GM12878 (cell line): Measurements from ENCODE around the gene LIFR. TPM values are rescaled to one million over a fixed set of nuclear protein-coding genes. Genes with fewer than 3 reads are reported as not detected.

Experiments used
- ATAC-seq: fragments of 200-7000 bp; cut with Tn5 transposase; 3 replicates; pipeline ENCODE4 v1.9.1; 2020; ENCODE audit warnings: mild to moderate bottlenecking, moderate library complexity
- BruUV-seq: library from RNA; stranded (reverse); fragments of 400-500 nt; replicated peaks from 2 replicates; lab custom pipeline; 2021; lab: Mats Ljungman, UMichigan
- CTCF ChIA-PET: fragments of 300-600 bp; sonication (Branson Sonifier 250); formaldehyde crosslinking; extraction: SDS; loops from one replicate; lab custom pipeline; 2021; ENCODE audit warnings: inconsistent platforms; lab: Yijun Ruan, JAX
- POLR2A ChIA-PET: fragments of 350-600 bp; formaldehyde crosslinking; extraction: SDS; loops from one replicate; lab custom pipeline; 2021; ENCODE audit warnings: inconsistent platforms; lab: Charles Lee
- RAD21 ChIA-PET: fragments of 300-600 bp; sonication (Branson Sonifier 250); formaldehyde crosslinking; loops from one replicate; lab custom pipeline; 2023; ENCODE audit warnings: antibody characterized with exemption; ENCODE audit not compliant: unreplicated experiment; lab: Charles Lee
- SMC1A ChIA-PET: fragments of 300-600 bp; sonication (Branson Sonifier 250); formaldehyde crosslinking; loops from one replicate; lab custom pipeline; 2023; ENCODE audit not compliant: unreplicated experiment, uncharacterized antibody; lab: Charles Lee
- DNase-seq: peaks from one replicate; pipeline ENCODE4 v3.0.0-alpha.2; 2011; ENCODE audit warnings: low read depth, low spot score
- FAIRE-seq: peaks from 3 replicates; lab custom pipeline; 2011; peaks lifted over from hg19 to GRCh38; lab: Jason Lieb, UNC
- H2AFZ ChIP-seq: 2 replicates; pipeline ENCODE4 v1.6.0; 2011; ENCODE audit warnings: low read depth, low read length, control low read depth; ENCODE audit not compliant: control insufficient read depth
- H3K27ac ChIP-seq: 2 replicates; pipeline ENCODE4 v1.5.1; 2011; ENCODE audit warnings: control low read depth; ENCODE audit not compliant: control insufficient read depth, insufficient read depth
- H3K27me3 ChIP-seq, 2 experiments: replicated peaks in 1 of 2; 2 replicates each; pipeline versions ENCODE4 v1.6.0 to v1.6.1; 2011; ENCODE audit warnings: low read length in 1 of 2; ENCODE audit not compliant: control insufficient read depth in 2 of 2, insufficient read depth in 2 of 2
- H3K36me3 ChIP-seq, 2 experiments: 2 replicates each; pipeline ENCODE4 v1.5.1; 2011; ENCODE audit warnings: low read length in 1 of 2; ENCODE audit not compliant: control insufficient read depth in 2 of 2, insufficient read depth in 2 of 2
- H3K4me1 ChIP-seq: 2 replicates; pipeline ENCODE4 v1.6.1; 2011; ENCODE audit warnings: mild to moderate bottlenecking, low read length, moderate library complexity, mixed read lengths; ENCODE audit not compliant: control insufficient read depth, insufficient read depth
- H3K4me2 ChIP-seq: 2 replicates; pipeline ENCODE4 v1.6.0; 2011; ENCODE audit warnings: control low read depth; ENCODE audit not compliant: control insufficient read depth, insufficient read depth
- H3K4me3 ChIP-seq: fragments of 200-600 bp; sonication (generic); 2 replicates; pipeline ENCODE4 v1.5.1; 2016
- H3K79me2 ChIP-seq: 2 replicates; pipeline ENCODE4 v1.6.0; 2011; ENCODE audit warnings: low read length; ENCODE audit not compliant: control insufficient read depth, insufficient read depth
- H3K9ac ChIP-seq: 2 replicates; pipeline ENCODE4 v1.8.0; 2011; ENCODE audit warnings: low read length, control low read depth, mixed read lengths; ENCODE audit not compliant: control insufficient read depth, insufficient read depth
- H3K9me3 ChIP-seq: replicated peaks from 3 replicates; pipeline ENCODE4 v1.5.1; 2011; ENCODE audit warnings: mild to moderate bottlenecking, low read length; ENCODE audit not compliant: control insufficient read depth, insufficient read depth
- H4K20me1 ChIP-seq: 2 replicates; pipeline ENCODE4 v1.6.0; 2011; ENCODE audit not compliant: control insufficient read depth, insufficient read depth
- ASH2L ChIP-seq: fragments of 300-600, 200-600 bp; sonication (generic); IDR thresholded peaks from 2 replicates; pipeline ENCODE4 v1.6.1; 2017; ENCODE audit warnings: low read depth, mild to moderate bottlenecking, borderline replicate concordance
- BACH1 ChIP-seq: fragments of 450-650 bp; IDR thresholded peaks from 2 replicates; pipeline ENCODE4 v1.6.1; 2017; ENCODE audit warnings: mild to moderate bottlenecking, borderline replicate concordance
- BCL11A ChIP-seq: IDR thresholded peaks from 2 replicates; pipeline ENCODE4 v1.6.1; 2011; ENCODE audit warnings: low read depth, low read length
- CREB1 ChIP-seq: IDR thresholded peaks from 2 replicates; pipeline ENCODE4 v1.6.1; 2012; ENCODE audit warnings: low read depth, mild to moderate bottlenecking, inconsistent platforms
- JUNB ChIP-seq: IDR thresholded peaks from 2 replicates; pipeline ENCODE4 v1.6.1; 2016; ENCODE audit warnings: antibody characterized with exemption, mild to moderate bottlenecking
- MEF2B ChIP-seq: fragments of 450-650 bp; IDR thresholded peaks from 2 replicates; pipeline ENCODE4 v1.6.1; 2018; ENCODE audit warnings: mild to moderate bottlenecking, moderate library complexity; ENCODE audit not compliant: partially characterized antibody, poor library complexity, severe bottlenecking
- NR2C1 ChIP-seq: fragments of 450-650 bp; IDR thresholded peaks from 2 replicates; pipeline ENCODE4 v1.6.1; 2017; ENCODE audit warnings: antibody characterized with exemption, mild to moderate bottlenecking, moderate library complexity
- YY1 ChIP-seq: IDR thresholded peaks from 2 replicates; pipeline ENCODE4 v1.6.1; 2011; ENCODE audit warnings: low read depth, mild to moderate bottlenecking, low read length
- ZNF274 ChIP-seq: IDR thresholded peaks from one replicate; pipeline ENCODE4 v1.8.0; 2011; ENCODE audit not compliant: insufficient read length, insufficient read depth
- ZNF384 ChIP-seq: IDR thresholded peaks from 2 replicates; pipeline ENCODE4 v1.6.1; 2012; ENCODE audit warnings: low read depth, mild to moderate bottlenecking, low read length, improper control_type of control experiment, borderline replicate concordance
- WGBS: methylation state at CpG from one replicate; pipeline ENCODE4 v1.1.6; 2016; ENCODE audit warnings: low lambda C conversion rate; ENCODE audit not compliant: insufficient replicate concordance, insufficient coverage; ENCODE audit errors: missing lambda C conversion rate; 5-methylcytosine and 5-hydroxymethylcytosine counted together
- in situ Hi-C: fragments of 300-500 bp; cut with MboI; formaldehyde crosslinking; loops from 9 replicates; pipeline ENCODE4 v1.14.3; 2018; ENCODE audit warnings: mixed read lengths
- intact Hi-C: fragments of 100-400 bp; cut with micrococcal nuclease; formaldehyde crosslinking; loops from one replicate; pipeline ENCODE4 v1.14.2; 2022; ENCODE audit not compliant: unreplicated experiment
- polyA plus RNA-seq, 11 experiments: library from polyadenylated mRNA; depleted of rRNA in 4 of 11; unstranded in 6 of 11; stranded (reverse) in 5 of 11; fragments of >200 nt; fragmentation: Nextera tagmentation in 4 of 11; fragmentation: Illumina TruSeq in 1 of 11; extraction: Ambion mirVana in 4 of 11; extraction: Trizol in 1 of 11; gene quantifications; 1 replicate in 1 of 11; 2 replicates in 10 of 11; pipeline versions ENCODE4 v1.2.1 to v1.2.3, GENCODE V29; 2011 to 2016; ENCODE audit warnings: inconsistent platforms in 2 of 11, missing spikeins in 2 of 11, low read depth in 1 of 11
- total RNA-seq, 4 experiments: library from RNA; depleted of rRNA in 3 of 4; stranded (reverse); fragments of >200 nt in 3 of 4; fragmentation: Illumina TruSeq in 1 of 4; extraction: Trizol in 1 of 4; gene quantifications; 2 replicates each; pipeline versions ENCODE4 v1.2.1 to v1.2.3, GENCODE V29; 2013 to 2021
- TF ChIP-seq, protein P1 (sequence below): fragments of 450-650 bp; IDR thresholded peaks from 2 replicates; pipeline ENCODE4 v1.6.1; 2018; ENCODE audit warnings: mild to moderate bottlenecking, low read depth, moderate library complexity; ENCODE audit not compliant: partially characterized antibody

Gene LIFR
- total and polyA plus RNA-seq, 10 of the 15 experiments (the other 5 are each of a cell fraction or from before 2014, with no cell fraction given): 0.10 TPM; not detected in 9

- no peak for TF ChIP-seq CREB1
- TF ChIP-seq NR2C1: no peak
- TF ChIP-seq YY1: no peak
- TF ChIP-seq JUNB: no peak
- no peak for TF ChIP-seq MEF2B
Observed at GRCh38 chr5:38602641-38603040, 46.2 kb upstream of the LIFR start (continued).

DNA sequence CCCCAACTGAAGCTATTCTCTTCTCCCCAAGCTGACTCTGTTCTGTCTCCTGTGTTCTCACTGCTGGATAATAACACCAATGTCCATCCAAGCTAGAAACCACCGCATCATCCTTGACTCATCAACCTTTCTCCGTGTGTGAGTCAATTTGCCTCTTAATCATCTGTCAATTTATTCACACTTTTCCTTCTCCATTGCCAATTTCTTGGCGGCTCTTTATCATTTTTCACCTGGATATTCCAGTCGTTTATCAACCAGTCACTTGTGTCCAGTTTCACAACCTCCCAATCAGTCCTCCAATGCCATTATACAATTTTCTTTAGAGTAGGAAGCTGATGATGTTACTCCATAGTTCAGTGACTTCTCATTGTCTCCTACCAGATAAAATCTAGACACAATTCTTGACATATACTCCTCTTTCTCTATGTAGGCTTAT is 45.4 kb upstream of the LIFR start:
- Histone ChIP-seq H3K36me3 (no peaks in the 10 kb centered on the region), H3K4me2 (no peak overlapping the region), H3K4me1 (no peaks in the 10 kb centered on the region), H2AFZ (no peak overlapping the region), H3K79me2 (no peaks in the 10 kb centered on the region), H3K27me3 (no peaks in the 10 kb centered on the region), H3K4me3 (no peak overlapping the region), H3K9me3 (no peaks in the 10 kb centered on the region), H3K27ac (no peak overlapping the region), H3K9ac (no peak overlapping the region), H4K20me1 (no peaks in the 10 kb centered on the region)
- ChIA-PET SMC1A (no interaction called here), RAD21 (no interaction called here), CTCF (interaction anchor here (0.7 kb wide), 1 partner anchor 160 kb away, joined by 3 read pairs; no protein-coding TSS in a partner anchor), POLR2A (no interaction called here)
- intact Hi-C loops (no loop called here), in situ Hi-C loops (no loop called here)
- FAIRE-seq (no peak), ATAC-seq (no peak), DNase-seq (no peak)
- BruUV-seq: no TSS peak
- 11% methylated on average over 4 of the region's 4 CpGs for WGBS
- TF ChIP-seq ZNF384: no peak
- TF ChIP-seq YY1: no peak
- TF ChIP-seq, protein P1, sequence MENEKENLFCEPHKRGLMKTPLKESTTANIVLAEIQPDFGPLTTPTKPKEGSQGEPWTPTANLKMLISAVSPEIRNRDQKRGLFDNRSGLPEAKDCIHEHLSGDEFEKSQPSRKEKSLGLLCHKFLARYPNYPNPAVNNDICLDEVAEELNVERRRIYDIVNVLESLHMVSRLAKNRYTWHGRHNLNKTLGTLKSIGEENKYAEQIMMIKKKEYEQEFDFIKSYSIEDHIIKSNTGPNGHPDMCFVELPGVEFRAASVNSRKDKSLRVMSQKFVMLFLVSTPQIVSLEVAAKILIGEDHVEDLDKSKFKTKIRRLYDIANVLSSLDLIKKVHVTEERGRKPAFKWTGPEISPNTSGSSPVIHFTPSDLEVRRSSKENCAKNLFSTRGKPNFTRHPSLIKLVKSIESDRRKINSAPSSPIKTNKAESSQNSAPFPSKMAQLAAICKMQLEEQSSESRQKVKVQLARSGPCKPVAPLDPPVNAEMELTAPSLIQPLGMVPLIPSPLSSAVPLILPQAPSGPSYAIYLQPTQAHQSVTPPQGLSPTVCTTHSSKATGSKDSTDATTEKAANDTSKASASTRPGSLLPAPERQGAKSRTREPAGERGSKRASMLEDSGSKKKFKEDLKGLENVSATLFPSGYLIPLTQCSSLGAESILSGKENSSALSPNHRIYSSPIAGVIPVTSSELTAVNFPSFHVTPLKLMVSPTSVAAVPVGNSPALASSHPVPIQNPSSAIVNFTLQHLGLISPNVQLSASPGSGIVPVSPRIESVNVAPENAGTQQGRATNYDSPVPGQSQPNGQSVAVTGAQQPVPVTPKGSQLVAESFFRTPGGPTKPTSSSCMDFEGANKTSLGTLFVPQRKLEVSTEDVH: no peak
- TF ChIP-seq CREB1: no peak
- TF ChIP-seq BCL11A: no peak
- no peak for TF ChIP-seq ZNF274
- TF ChIP-seq BACH1: no peak
- no peak for TF ChIP-seq ASH2L
